Ovary (tissue), 9 donors: ENCODE results near the gene LARGE2. TPM values are rescaled to one million over a fixed set of nuclear protein-coding genes. Genes with fewer than 3 reads are reported as not detected.

ENCODE experiments used
- DNase-seq, 5 donors: peaks; one replicate each; pipeline ENCODE4 v3.0.0-alpha.2; 2019 to 2020
- H3K27ac ChIP-seq, 2 donors: fragments of 200-600 bp; one replicate each; pipeline versions ENCODE4 v1.5.1 to v1.8.0; 2019 to 2022
- H3K27me3 ChIP-seq: fragments of 200-600 bp; one replicate; pipeline ENCODE4 v1.8.0; 2022
- H3K36me3 ChIP-seq: fragments of 200-600 bp; sonication (generic); one replicate; pipeline ENCODE4 v1.5.1; 2019
- H3K4me1 ChIP-seq: one replicate; pipeline ENCODE4 v1.8.1; 2013; ENCODE audit warnings: mild to moderate bottlenecking, moderate library complexity; ENCODE audit not compliant: insufficient read depth
- H3K4me3 ChIP-seq: fragments of 200-600 bp; sonication (generic); one replicate; pipeline ENCODE4 v1.5.1; 2017
- H3K9me3 ChIP-seq, 2 donors: fragments of 200-600 bp in 1 of 2; sonication (generic) in 1 of 2; one replicate each; pipeline versions ENCODE4 v1.5.1 to v1.8.1; 2013 to 2019; ENCODE audit warnings: mild to moderate bottlenecking in 1 of 2, moderate library complexity in 1 of 2
- EP300 ChIP-seq: sonication (generic); formaldehyde crosslinking; IDR thresholded peaks from one replicate; pipeline ENCODE4 v1.6.1; 2017; ENCODE audit warnings: antibody characterized with exemption
- POLR2A ChIP-seq: fragments of 450-650 bp; IDR thresholded peaks from one replicate; pipeline ENCODE4 v1.6.1; 2017; ENCODE audit warnings: antibody characterized with exemption, mild to moderate bottlenecking, moderate library complexity
- WGBS, 3 donors: extraction: QIAGEN DNeasy Blood & Tissue Kit in 1 of 3; methylation state at CpG; one replicate each; pipeline versions ENCODE4 v1.1.5 to v1.1.7; 2013 to 2017; 5-methylcytosine and 5-hydroxymethylcytosine counted together
- intact Hi-C, 4 donors: fragments of 100-400 bp; cut with DNase I; formaldehyde crosslinking; loops; one replicate each; pipeline versions ENCODE4 v1.11.0 to v1.15.1; 2022 to 2023
- polyA plus RNA-seq, 2 donors: library from polyadenylated mRNA; stranded (reverse); fragments of 200-250 nt in 1 of 2; fragments of 350-450 nt in 1 of 2; fragmentation: Illumina TruSeq in 1 of 2; extraction: RNeasy Lipid Tissue Mini Kit (QIAGEN cat#74804) in 1 of 2; gene quantifications; one replicate each; pipeline ENCODE4 v1.2.3, GENCODE V29; 2013 to 2014
- total RNA-seq, 7 donors: library from RNA; depleted of rRNA in 2 of 7; stranded (reverse); fragments of >200 nt in 2 of 7; fragmentation: NEBNext Ultra II Directional in 3 of 7; extraction: Animal tissue kit (Norgen Biotek cat#: 25700) in 3 of 7; gene quantifications; one replicate each; pipeline versions ENCODE4 v1.1.0 to v1.2.4, GENCODE V29; 2016 to 2023
- TF ChIP-seq, protein P1 (sequence below), 3 donors: fragments of 450-650 bp in 2 of 3; fragments of 200-600 bp in 1 of 3; IDR thresholded peaks; one replicate each; pipeline versions ENCODE4 v1.5.1 to v1.8.0; 2016 to 2022; ENCODE audit warnings: antibody characterized with exemption in 3 of 3, mild to moderate bottlenecking in 1 of 3
- donor health status: DM: no; HTN: no; CAD: no; lungs with moderate emphysema.
- donor health status: DM: no; HTN: no; CAD: no.
- donor health status: Bipolar disorder and iron deficiency.
- donor health status: DM: yes; HTN: yes; CAD: no.
- donor health status: DM: no; HTN: no; CAD: no.
- donor health status: DM: yes; HTN: yes; CAD: no.

The LARGE2 gene
- total and polyA plus RNA-seq, 9 donors: 0.42 to 8.0 (median 3.2) TPM

DNA sequence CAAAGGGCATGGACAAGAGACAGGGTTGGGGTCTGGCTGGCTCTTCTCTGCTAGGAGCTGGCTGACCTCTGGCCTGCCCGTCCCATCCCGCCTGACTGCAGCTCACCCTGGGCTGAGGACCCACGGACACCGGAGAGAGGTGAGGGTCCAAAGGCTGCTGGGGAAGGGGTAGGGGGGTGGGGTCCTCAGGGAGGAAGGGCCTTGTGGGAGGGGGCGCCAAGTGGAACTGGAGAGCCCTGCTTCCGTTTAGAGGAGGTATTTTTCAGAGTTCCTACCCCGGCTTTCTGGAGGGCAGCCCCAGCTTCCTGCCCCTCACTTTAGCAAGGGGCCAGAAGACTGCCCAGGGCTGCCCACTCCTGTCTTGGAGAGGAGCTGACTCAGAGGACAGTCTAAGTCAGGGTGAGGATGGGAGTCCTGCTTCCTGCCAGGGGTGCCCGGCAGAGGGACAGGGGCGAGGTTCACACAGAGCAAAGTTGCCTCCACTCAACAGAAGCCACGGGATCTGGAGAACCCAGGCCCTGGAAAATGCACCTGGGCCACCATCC is 7.1 kb downstream of the LARGE2 start:
- intact Hi-C loops: no loop called here
- TF ChIP-seq POLR2A: no peak
- Histone ChIP-seq H3K4me3 (no peak overlapping the region), H3K4me1 (peaks cover 2% of the 10 kb centered on the region), H3K27me3 (no peaks in the 10 kb centered on the region), H3K27ac (no peak overlapping the region), H3K36me3 (no peaks in the 10 kb centered on the region), H3K9me3 (no peaks in the 10 kb centered on the region)
- WGBS, 3 donors: 75 to 79% (median 77%) methylated on average over 10 of the region's 10 CpGs
- peak in 2 of 5 donors; percentile 12 to 14 for DNase-seq

DNA sequence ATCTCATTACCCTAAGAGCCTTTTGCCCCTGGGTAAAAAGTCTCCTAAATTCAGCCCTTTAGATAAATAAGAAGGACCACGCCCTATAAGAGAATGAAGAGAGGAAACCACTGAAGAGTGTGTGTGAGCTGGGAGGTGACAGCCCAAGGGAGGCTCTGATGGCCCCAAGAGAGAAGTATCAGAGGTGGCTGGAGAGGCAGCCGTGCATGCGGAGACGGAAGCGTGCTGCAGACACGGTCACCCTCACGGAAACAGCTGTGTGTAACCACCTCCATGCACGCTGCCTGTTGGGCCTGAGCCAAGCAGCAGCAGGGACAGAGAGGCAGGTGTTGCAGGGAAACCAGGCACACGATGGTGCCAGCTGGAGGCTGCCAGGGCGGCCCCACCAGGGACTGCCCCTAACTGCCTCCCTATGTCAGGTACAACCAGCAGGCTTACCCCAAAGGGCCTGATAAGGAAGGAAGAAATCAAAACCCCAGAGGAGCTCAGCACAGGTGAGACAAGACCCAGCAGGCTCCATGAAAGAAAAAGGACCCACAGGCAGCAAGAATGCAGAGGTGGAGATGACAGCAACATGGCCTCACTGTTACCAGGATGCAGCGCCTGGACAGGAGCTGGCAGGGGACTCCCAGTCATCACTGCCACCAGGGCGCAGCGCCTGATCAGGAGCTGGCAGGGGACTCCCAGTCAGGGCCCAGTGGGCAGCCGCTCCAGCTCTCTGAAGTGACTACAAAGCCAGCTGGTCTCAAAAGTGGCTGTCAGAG is 7.8 kb downstream of the LARGE2 start:
- H3K27me3 ChIP-seq: no peaks in the 10 kb centered on the region
- WGBS, 3 donors: 79 to 84% (median 81%) methylated on average over 14 of the region's 14 CpGs
- no peak overlapping the region for H3K4me3 ChIP-seq
- H3K4me1 ChIP-seq: peaks cover 2% of the 10 kb centered on the region
- TF ChIP-seq EP300 (no peak), POLR2A (no peak)
- TF ChIP-seq, protein P1, sequence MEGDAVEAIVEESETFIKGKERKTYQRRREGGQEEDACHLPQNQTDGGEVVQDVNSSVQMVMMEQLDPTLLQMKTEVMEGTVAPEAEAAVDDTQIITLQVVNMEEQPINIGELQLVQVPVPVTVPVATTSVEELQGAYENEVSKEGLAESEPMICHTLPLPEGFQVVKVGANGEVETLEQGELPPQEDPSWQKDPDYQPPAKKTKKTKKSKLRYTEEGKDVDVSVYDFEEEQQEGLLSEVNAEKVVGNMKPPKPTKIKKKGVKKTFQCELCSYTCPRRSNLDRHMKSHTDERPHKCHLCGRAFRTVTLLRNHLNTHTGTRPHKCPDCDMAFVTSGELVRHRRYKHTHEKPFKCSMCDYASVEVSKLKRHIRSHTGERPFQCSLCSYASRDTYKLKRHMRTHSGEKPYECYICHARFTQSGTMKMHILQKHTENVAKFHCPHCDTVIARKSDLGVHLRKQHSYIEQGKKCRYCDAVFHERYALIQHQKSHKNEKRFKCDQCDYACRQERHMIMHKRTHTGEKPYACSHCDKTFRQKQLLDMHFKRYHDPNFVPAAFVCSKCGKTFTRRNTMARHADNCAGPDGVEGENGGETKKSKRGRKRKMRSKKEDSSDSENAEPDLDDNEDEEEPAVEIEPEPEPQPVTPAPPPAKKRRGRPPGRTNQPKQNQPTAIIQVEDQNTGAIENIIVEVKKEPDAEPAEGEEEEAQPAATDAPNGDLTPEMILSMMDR (IDR thresholded peaks at IDR 0.05): no peak
- no peak overlapping the region for H3K27ac ChIP-seq
- peak in 4 of 5 donors; percentile 27 to 44 (median 32) for DNase-seq
- no peaks in the 10 kb centered on the region for H3K9me3 ChIP-seq
- no peaks in the 10 kb centered on the region for H3K36me3 ChIP-seq
- intact Hi-C loops: no loop called here

DNA sequence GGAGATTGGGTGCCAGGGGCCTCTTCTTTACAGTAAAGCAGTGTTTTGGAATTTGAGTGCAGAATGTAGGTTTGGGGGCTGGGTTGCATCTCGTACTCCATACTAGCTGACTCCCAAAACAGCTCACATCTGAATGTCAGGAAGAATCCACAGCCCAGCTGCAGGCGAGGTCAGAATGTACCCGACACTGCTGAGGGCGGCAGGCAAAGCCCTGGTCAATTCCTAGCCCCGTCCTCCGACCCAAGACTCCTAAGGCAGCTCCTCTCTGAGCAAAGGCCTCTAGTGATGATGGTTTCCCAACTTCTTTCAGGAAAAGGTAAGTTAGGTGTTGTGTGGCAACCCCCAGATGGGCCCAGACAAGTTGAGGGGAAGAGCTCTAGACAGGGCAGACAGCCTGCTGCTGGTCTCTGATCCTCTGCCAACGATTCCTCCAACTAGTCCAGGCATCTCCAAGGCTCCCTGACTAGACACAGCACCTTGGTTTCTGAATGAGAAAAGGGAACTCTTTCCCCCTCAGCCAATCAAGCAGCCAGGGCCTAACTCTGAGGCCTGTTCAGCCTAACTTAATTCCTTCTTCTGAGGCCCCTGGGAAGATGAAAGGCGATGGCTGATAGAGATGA is 8.6 kb downstream of the LARGE2 start:
- H3K36me3 ChIP-seq: no peaks in the 10 kb centered on the region
- WGBS, 3 donors: 22 to 38% (median 34%) methylated on average over 8 of the region's 8 CpGs
- H3K4me3 ChIP-seq: no peak overlapping the region
- intact Hi-C loops: no loop called here
- H3K27ac ChIP-seq: no peak overlapping the region
- peaks cover 2% of the 10 kb centered on the region for H3K4me1 ChIP-seq
- no peak for TF ChIP-seq EP300
- TF ChIP-seq, protein P1 (IDR thresholded peaks at IDR 0.05): no peak
- TF ChIP-seq POLR2A: no peak
- H3K27me3 ChIP-seq: no peaks in the 10 kb centered on the region
- no peaks in the 10 kb centered on the region for H3K9me3 ChIP-seq
- peak in 2 of 5 donors; percentile 19 to 45 for DNase-seq

DNA sequence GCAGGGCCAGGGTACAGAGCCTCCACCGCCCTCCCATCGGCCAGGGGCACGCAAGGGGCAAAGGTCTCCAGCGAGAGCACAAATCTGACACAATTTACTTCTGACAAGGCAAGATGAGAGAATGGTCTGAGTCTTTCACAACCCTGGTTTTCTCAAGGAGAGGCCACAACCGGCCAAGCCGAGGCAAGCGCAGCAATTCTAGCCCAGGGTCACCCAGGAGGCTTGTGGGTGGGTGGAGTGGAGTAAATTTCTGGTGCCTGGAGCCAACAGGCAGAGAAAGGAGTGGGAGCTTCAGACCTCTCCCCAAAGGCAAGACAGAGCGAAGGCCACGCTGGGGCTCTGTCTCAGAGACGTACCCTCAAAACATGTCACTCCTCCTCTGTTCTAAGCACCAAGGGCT is 9.3 kb downstream of the LARGE2 start:
- TF ChIP-seq EP300 (no peak), POLR2A (no peak)
- TF ChIP-seq, protein P1 (IDR thresholded peaks at IDR 0.05): no peak
- peaks cover 2% of the 10 kb centered on the region for H3K4me1 ChIP-seq
- H3K36me3 ChIP-seq: no peaks in the 10 kb centered on the region
- H3K27me3 ChIP-seq: no peaks in the 10 kb centered on the region
- no peak overlapping the region for H3K27ac ChIP-seq
- peak in 1 of 5 donors; percentile 11 for DNase-seq
- WGBS, 3 donors: 72 to 76% (median 73%) methylated on average over 10 of the region's 10 CpGs
- intact Hi-C loops: no loop called here
- H3K9me3 ChIP-seq: no peaks in the 10 kb centered on the region
- no peak overlapping the region for H3K4me3 ChIP-seq
